Hepatocyte (in vitro differentiated cells): ENCODE measurements around the gene CEP295NL. TPM values are rescaled to one million over a fixed set of nuclear protein-coding genes. Genes with fewer than 3 reads are reported as not detected.
"Not testable (repeated sequence)": the region's sequence is repeated elsewhere in the genome, so short reads cannot be mapped to it uniquely, and the experiment has no call there.

Experiments used
- DNase-seq: peaks from one replicate; pipeline ENCODE4 v3.0.0-alpha.2; 2016; ENCODE audit warnings: low spot score
- H2AFZ ChIP-seq: fragments of 200-600 bp; sonication (generic); 2 replicates; pipeline ENCODE4 v1.6.0; 2016; ENCODE audit warnings: antibody characterized with exemption, mild to moderate bottlenecking
- H3K27ac ChIP-seq: fragments of 200-600 bp; sonication (generic); 2 replicates; pipeline ENCODE4 v1.5.1; 2016; ENCODE audit warnings: mild to moderate bottlenecking
- H3K27me3 ChIP-seq: fragments of 200-600 bp; sonication (generic); 2 replicates; pipeline ENCODE4 v1.6.1; 2016
- H3K36me3 ChIP-seq: fragments of 200-600 bp; sonication (generic); replicated peaks from 2 replicates; pipeline ENCODE4 v1.5.1; 2016; ENCODE audit warnings: low read depth; ENCODE audit not compliant: insufficient read depth
- H3K4me1 ChIP-seq: fragments of 200-600 bp; sonication (generic); 2 replicates; pipeline ENCODE4 v1.5.1; 2016; ENCODE audit warnings: mild to moderate bottlenecking, moderate library complexity; ENCODE audit not compliant: insufficient read depth
- H3K4me2 ChIP-seq: fragments of 200-600 bp; sonication (generic); 2 replicates; pipeline ENCODE4 v1.6.0; 2016
- H3K4me3 ChIP-seq: fragments of 200-600 bp; sonication (generic); 2 replicates; pipeline ENCODE4 v1.5.1; 2016; ENCODE audit warnings: mild to moderate bottlenecking
- H3K79me2 ChIP-seq: fragments of 200-600 bp; sonication (generic); 2 replicates; pipeline ENCODE4 v1.6.0; 2017; ENCODE audit warnings: mild to moderate bottlenecking
- H3K9me2 ChIP-seq: fragments of 200-600 bp; sonication (generic); replicated peaks from 2 replicates; pipeline ENCODE4 v1.6.0; 2017; ENCODE audit warnings: mild to moderate bottlenecking; ENCODE audit not compliant: insufficient read depth
- H3K9me3 ChIP-seq: fragments of 200-600 bp; sonication (generic); 2 replicates; pipeline ENCODE4 v1.5.1; 2016; ENCODE audit warnings: low read depth, mild to moderate bottlenecking
- H4K20me1 ChIP-seq: fragments of 200-600 bp; sonication (generic); 2 replicates; pipeline ENCODE4 v1.6.0; 2016; ENCODE audit warnings: mild to moderate bottlenecking; ENCODE audit not compliant: insufficient read depth, poor library complexity, severe bottlenecking
- CTCF ChIP-seq: fragments of 200-600 bp; sonication (generic); IDR thresholded peaks from 2 replicates; pipeline ENCODE4 v1.5.1; 2016; ENCODE audit warnings: antibody characterized with exemption, mild to moderate bottlenecking; ENCODE audit not compliant: poor library complexity
- EZH2 ChIP-seq: fragments of 200-600 bp; sonication (generic); IDR thresholded peaks from 2 replicates; pipeline ENCODE4 v1.6.1; 2016; ENCODE audit warnings: antibody characterized with exemption, mild to moderate bottlenecking, borderline replicate concordance
- EZH2phosphoT487 ChIP-seq: fragments of 200-600 bp; sonication (generic); IDR thresholded peaks from one replicate; pipeline ENCODE4 v1.6.1; 2018; ENCODE audit warnings: antibody characterized with exemption, mild to moderate bottlenecking, low read depth, moderate library complexity; ENCODE audit not compliant: unreplicated experiment, severe bottlenecking
- WGBS: methylation state at CpG from one replicate; pipeline ENCODE4 v1.1.6; 2016; ENCODE audit warnings: low lambda C conversion rate; ENCODE audit errors: missing lambda C conversion rate; 5-methylcytosine and 5-hydroxymethylcytosine counted together
- polyA plus RNA-seq: library from polyadenylated mRNA; unstranded; fragments of >200 nt; fragmentation: Nextera tagmentation; extraction: Ambion mirVana; gene quantifications from 2 replicates; pipeline ENCODE4 v1.2.1, GENCODE V29; 2016
- total RNA-seq: library from RNA; depleted of rRNA; stranded (reverse); fragments of >200 nt; gene quantifications from 2 replicates; pipeline ENCODE4 v1.2.3, GENCODE V29; 2014

CEP295NL gene
- total and polyA plus RNA-seq, 2 experiments from 2014 or later: 0.17 to 0.97 TPM

DNA sequence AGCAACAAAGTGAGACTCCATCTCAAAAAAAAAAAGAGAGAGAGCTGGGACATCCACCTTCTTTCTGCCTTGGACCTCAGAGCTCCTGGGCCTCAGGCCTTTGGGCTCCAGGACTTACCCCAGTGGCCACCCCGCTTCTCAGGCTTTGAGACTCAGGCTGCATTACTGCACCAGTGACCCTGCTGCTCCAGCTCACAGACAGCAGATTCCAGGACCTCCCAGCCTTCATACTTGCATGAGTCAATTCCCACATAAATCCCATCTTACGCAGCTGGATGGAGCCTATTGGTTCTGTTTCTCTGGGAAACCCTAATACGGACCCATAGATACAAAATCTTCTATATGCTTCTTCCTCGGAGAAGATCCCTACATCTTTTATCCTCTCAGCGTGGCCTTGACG lies 2.1 kb upstream of the CEP295NL start:
- Histone ChIP-seq H3K4me2 (no peak overlapping the region), H3K27ac (no peak overlapping the region)

GRCh38 chr17:78904371-78904770 lies 1.4 kb upstream of the CEP295NL start:
- H3K9me3 ChIP-seq: no peaks in the 10 kb centered on the region
- H3K4me2 ChIP-seq: no peak overlapping the region
- peaks cover 14% of the 10 kb centered on the region for H3K4me1 ChIP-seq
- no peaks in the 10 kb centered on the region for H3K27me3 ChIP-seq
- no peak overlapping the region for H2AFZ ChIP-seq
- 83% methylated on average over 9 of the region's 9 CpGs for WGBS
- peaks cover 85% of the 10 kb centered on the region for H3K79me2 ChIP-seq
- no peaks in the 10 kb centered on the region for H3K9me2 ChIP-seq
- no peak for DNase-seq
- H3K4me3 ChIP-seq: no peak overlapping the region
- H4K20me1 ChIP-seq: peaks cover 63% of the 10 kb centered on the region
- H3K36me3 ChIP-seq: no peaks in the 10 kb centered on the region
- H3K27ac ChIP-seq: no peak overlapping the region
- no peak for TF ChIP-seq EZH2phosphoT487
- TF ChIP-seq CTCF: no peak
- TF ChIP-seq EZH2: no peak

More for the DNA sequence above, 2.1 kb upstream of the CEP295NL start:
- WGBS: 82% methylated on average over 6 of the region's 6 CpGs
- Histone ChIP-seq H3K4me3 (no peak overlapping the region), H4K20me1 (peaks cover 57% of the 10 kb centered on the region), H3K9me3 (no peaks in the 10 kb centered on the region), H3K27me3 (no peaks in the 10 kb centered on the region), H3K4me1 (peaks cover 11% of the 10 kb centered on the region), H3K9me2 (no peaks in the 10 kb centered on the region), H3K79me2 (peaks cover 87% of the 10 kb centered on the region), H2AFZ (no peak overlapping the region), H3K36me3 (no peaks in the 10 kb centered on the region)
- TF ChIP-seq CTCF (no peak), EZH2 (no peak), EZH2phosphoT487 (no peak)
- DNase-seq: no peak

DNA sequence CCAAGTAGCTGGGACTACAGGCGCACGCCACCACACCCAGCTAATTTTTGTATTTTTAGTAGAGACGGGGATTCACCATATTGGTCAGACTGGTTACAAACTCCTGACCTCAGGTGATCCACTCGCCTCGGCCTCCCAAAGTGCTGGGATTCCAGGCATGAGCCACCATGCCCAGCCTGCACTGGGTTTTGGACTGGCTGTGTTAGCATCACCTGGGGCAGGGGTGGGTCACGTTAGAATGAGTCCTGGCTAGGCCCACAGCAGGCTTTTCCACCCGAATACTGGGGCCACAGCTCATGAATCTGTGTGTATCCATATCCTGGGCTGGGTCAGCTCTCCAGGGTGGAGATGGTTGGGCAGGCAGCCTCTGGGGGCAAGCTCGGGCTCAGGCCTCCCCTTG lies 770 bp downstream of the CEP295NL start:
- H3K4me3 ChIP-seq, DNase-seq, H2AFZ ChIP-seq, H3K27me3 ChIP-seq, H3K9me2 ChIP-seq, H3K9me3 ChIP-seq, H3K36me3 ChIP-seq, H3K4me2 ChIP-seq, H3K27ac ChIP-seq: not testable (repeated sequence)
- WGBS: 93% methylated on average over 8 of the region's 8 CpGs
- peaks cover 19% of the 10 kb centered on the region for H3K4me1 ChIP-seq
- H3K79me2 ChIP-seq: peaks cover 85% of the 10 kb centered on the region
- peaks cover 67% of the 10 kb centered on the region for H4K20me1 ChIP-seq

- peaks cover 19% of the 10 kb centered on the region for H3K4me1 ChIP-seq
- H4K20me1 ChIP-seq: peaks cover 67% of the 10 kb centered on the region
- TF ChIP-seq EZH2phosphoT487: no peak
- no peak for TF ChIP-seq EZH2
- TF ChIP-seq CTCF: no peak
- no peaks in the 10 kb centered on the region for H3K9me2 ChIP-seq
- DNase-seq: no peak
- H3K4me3 ChIP-seq: no peak overlapping the region
- H3K4me2 ChIP-seq: no peak overlapping the region
- H3K79me2 ChIP-seq: peaks cover 85% of the 10 kb centered on the region
- H3K27me3 ChIP-seq: no peaks in the 10 kb centered on the region
- H3K36me3 ChIP-seq: no peaks in the 10 kb centered on the region
- WGBS: 98% methylated on average over 10 of the region's 10 CpGs
- no peaks in the 10 kb centered on the region for H3K9me3 ChIP-seq
- no peak overlapping the region for H3K27ac ChIP-seq
- no peak overlapping the region for H2AFZ ChIP-seq
These were observed 1.2 kb downstream of the CEP295NL start for GRCh38 chr17:78901806-78902205.
